Esophagus muscularis mucosa (tissue), 4 donors: ENCODE results near the gene MAPK7. TPM values are rescaled to one million over a fixed set of nuclear protein-coding genes. Genes with fewer than 3 reads are reported as not detected.
"Not testable (repeated sequence)": the region's sequence is repeated elsewhere in the genome, so short reads cannot be mapped to it uniquely, and the experiment has no call there.

Source experiments
- DNase-seq: peaks from one replicate; pipeline ENCODE4 v3.0.0-alpha.2; 2017; ENCODE audit errors: extremely low spot score
- H3K27ac ChIP-seq, 4 donors: fragments of 200-600 bp; sonication (generic); replicated peaks in 1 of 4; 1 replicate in 3 of 4; 2 replicates in 1 of 4; pipeline ENCODE4 v1.5.1; 2016 to 2019; ENCODE audit warnings: mild to moderate bottlenecking in 1 of 4
- H3K27me3 ChIP-seq, 4 donors: fragments of 200-600 bp; sonication (generic); one replicate each; pipeline versions ENCODE4 v1.5.1 to v1.6.0; 2016 to 2019
- H3K36me3 ChIP-seq, 4 donors: fragments of 200-600 bp; sonication (generic); one replicate each; pipeline ENCODE4 v1.5.1; 2016 to 2019
- H3K4me1 ChIP-seq, 4 donors: fragments of 200-600 bp; sonication (generic); one replicate each; pipeline ENCODE4 v1.5.1; 2016 to 2019
- H3K4me3 ChIP-seq, 4 donors: fragments of 200-600 bp; sonication (generic); 1 replicate in 2 of 4; 2 replicates in 2 of 4; pipeline ENCODE4 v1.5.1; 2016 to 2019; ENCODE audit warnings: mild to moderate bottlenecking in 4 of 4, moderate library complexity in 1 of 4
- H3K9me3 ChIP-seq, 4 donors: fragments of 200-600 bp; sonication (generic); 1 replicate in 3 of 4; 2 replicates in 1 of 4; pipeline ENCODE4 v1.5.1; 2016 to 2019
- EP300 ChIP-seq: sonication (generic); formaldehyde crosslinking; IDR thresholded peaks from one replicate; pipeline ENCODE4 v1.6.1; 2017; ENCODE audit warnings: antibody characterized with exemption
- POLR2A ChIP-seq: fragments of 450-650 bp; IDR thresholded peaks from one replicate; pipeline ENCODE4 v1.6.1; 2017; ENCODE audit warnings: antibody characterized with exemption, moderate library complexity, mild to moderate bottlenecking, low read depth
- POLR2AphosphoS5 ChIP-seq, 2 donors: sonication (generic); formaldehyde crosslinking; IDR thresholded peaks; one replicate each; pipeline ENCODE4 v1.6.1; 2017; ENCODE audit warnings: antibody characterized with exemption in 2 of 2
- WGBS: methylation state at CpG from one replicate; pipeline ENCODE4 v1.1.5; 2018; 5-methylcytosine and 5-hydroxymethylcytosine counted together
- intact Hi-C: fragments of 100-400 bp; cut with DNase I; formaldehyde crosslinking; loops from one replicate; pipeline ENCODE4 v1.15.1; 2023
- total RNA-seq, 4 donors: library from RNA; depleted of rRNA; stranded (reverse); fragments of >200 nt; gene quantifications; one replicate each; pipeline versions ENCODE4 v1.1.0 to v1.2.1, GENCODE V29; 2016
- TF ChIP-seq, protein P1 (sequence below), 3 experiments: fragments of 200-600 bp in 2 of 3; fragments of 450-650 bp in 1 of 3; sonication (generic) in 2 of 3; IDR thresholded peaks; one replicate each; pipeline ENCODE4 v1.5.1; 2017 to 2019; ENCODE audit warnings: antibody characterized with exemption in 3 of 3, mild to moderate bottlenecking in 2 of 3, moderate library complexity in 1 of 3

Gene MAPK7
- total RNA-seq, 4 donors from 2014 or later = 26.3 to 41.4 (median 33.2) TPM

- H3K4me3 ChIP-seq = no peak overlapping the region
- DNase-seq = no peak
- H3K9me3 ChIP-seq = no peaks in the 10 kb centered on the region
- H3K27me3 ChIP-seq = no peaks in the 10 kb centered on the region
- WGBS = 93% methylated on average over 10 of the region's 13 CpGs
- H3K4me1 ChIP-seq = peaks cover 30 to 45% (median 40%) of the 10 kb centered on the region in 4 donors
- intact Hi-C loops = no loop called here
- H3K27ac ChIP-seq = peak overlapping the region; percentile 74 to 84 (median 81)
- TF ChIP-seq, protein P1, sequence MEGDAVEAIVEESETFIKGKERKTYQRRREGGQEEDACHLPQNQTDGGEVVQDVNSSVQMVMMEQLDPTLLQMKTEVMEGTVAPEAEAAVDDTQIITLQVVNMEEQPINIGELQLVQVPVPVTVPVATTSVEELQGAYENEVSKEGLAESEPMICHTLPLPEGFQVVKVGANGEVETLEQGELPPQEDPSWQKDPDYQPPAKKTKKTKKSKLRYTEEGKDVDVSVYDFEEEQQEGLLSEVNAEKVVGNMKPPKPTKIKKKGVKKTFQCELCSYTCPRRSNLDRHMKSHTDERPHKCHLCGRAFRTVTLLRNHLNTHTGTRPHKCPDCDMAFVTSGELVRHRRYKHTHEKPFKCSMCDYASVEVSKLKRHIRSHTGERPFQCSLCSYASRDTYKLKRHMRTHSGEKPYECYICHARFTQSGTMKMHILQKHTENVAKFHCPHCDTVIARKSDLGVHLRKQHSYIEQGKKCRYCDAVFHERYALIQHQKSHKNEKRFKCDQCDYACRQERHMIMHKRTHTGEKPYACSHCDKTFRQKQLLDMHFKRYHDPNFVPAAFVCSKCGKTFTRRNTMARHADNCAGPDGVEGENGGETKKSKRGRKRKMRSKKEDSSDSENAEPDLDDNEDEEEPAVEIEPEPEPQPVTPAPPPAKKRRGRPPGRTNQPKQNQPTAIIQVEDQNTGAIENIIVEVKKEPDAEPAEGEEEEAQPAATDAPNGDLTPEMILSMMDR (IDR thresholded peaks at IDR 0.05) = no peak
- TF ChIP-seq POLR2A (no peak), EP300 (no peak), POLR2AphosphoS5 (IDR thresholded peaks at IDR 0.05) (no peak)
- no peaks in the 10 kb centered on the region for H3K36me3 ChIP-seq
These were observed 30.8 kb upstream of the MAPK7 start for GRCh38 chr17:19347323-19348080.

DNA sequence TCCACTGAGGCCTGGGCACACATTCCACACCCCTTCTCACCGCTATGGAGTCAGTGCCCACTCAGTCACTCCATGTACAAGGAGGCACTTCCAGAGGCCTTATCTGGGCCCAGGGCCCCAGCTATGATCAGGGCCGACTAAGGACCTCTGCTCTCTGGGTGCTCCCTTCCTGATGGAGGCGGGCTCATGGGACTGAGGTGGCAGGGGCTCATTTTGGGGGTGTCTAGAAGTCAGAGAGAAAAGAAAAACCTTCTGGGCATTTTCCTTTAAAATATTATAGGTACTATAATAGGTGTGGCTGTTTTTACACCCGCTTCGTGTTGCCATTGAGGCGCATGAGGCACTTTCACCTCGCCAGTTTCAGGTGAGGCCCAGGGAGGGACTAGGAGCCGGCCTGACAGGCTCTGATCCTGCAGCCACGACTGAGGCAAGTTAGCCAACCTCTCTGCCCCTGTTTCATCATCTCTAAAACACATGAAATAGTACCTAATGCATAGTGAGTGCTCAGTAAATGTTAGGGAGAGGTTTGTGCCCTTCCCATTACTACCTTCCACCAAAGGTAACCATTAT, 30.1 kb upstream of the MAPK7 start:
- Histone ChIP-seq H3K4me1 (peaks cover 29 to 41% (median 38%) of the 10 kb centered on the region in 4 donors), H3K27me3 (no peaks in the 10 kb centered on the region), H3K36me3 (no peaks in the 10 kb centered on the region), H3K4me3 (no peak overlapping the region), H3K27ac (peak overlapping the region in 2 of 4 donors; percentile 74 to 81), H3K9me3 (no peaks in the 10 kb centered on the region)
- intact Hi-C loops = no loop called here
- WGBS = 94% methylated on average over 9 of the region's 9 CpGs
- TF ChIP-seq POLR2AphosphoS5 (IDR thresholded peaks at IDR 0.05) (no peak), POLR2A (no peak), EP300 (no peak)
- TF ChIP-seq, protein P1 (IDR thresholded peaks at IDR 0.05) = no peak
- no peak for DNase-seq

DNA sequence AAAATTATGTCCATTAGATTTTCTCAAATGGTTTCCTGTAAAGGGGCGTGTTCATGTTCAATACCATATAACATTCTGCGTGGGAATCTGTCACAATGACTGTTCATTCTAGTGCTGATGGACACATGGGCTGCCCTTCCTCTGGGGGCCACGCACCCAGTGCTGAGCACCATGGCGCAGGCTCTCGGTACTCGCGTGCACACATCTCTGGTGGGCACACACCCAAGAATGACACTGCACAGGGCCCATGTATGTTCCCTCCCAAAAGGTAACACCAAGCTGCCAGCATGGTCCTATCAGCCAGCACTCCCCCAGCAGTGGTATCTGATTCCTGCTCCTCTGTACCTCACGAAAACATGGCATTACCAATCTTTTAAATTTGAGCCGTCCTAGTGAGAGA, 29.5 kb upstream of the MAPK7 start:
- intact Hi-C loops = no loop called here
- no peaks in the 10 kb centered on the region for H3K36me3 ChIP-seq
- peaks cover 29 to 41% (median 36%) of the 10 kb centered on the region in 4 donors for H3K4me1 ChIP-seq
- no peaks in the 10 kb centered on the region for H3K27me3 ChIP-seq
- H3K9me3 ChIP-seq = no peaks in the 10 kb centered on the region
- DNase-seq = no peak
- no peak for TF ChIP-seq POLR2AphosphoS5 (IDR thresholded peaks at IDR 0.05)
- no peak for TF ChIP-seq POLR2A
- TF ChIP-seq, protein P1 (IDR thresholded peaks at IDR 0.05) = no peak
- TF ChIP-seq EP300 = no peak
- H3K4me3 ChIP-seq = no peak overlapping the region
- WGBS = 97% methylated on average over 9 of the region's 9 CpGs
- H3K27ac ChIP-seq = no peak overlapping the region

GRCh38 chr17:19353401-19353800, 24.9 kb upstream of the MAPK7 start:
- H3K9me3 ChIP-seq, H3K27ac ChIP-seq, H3K4me1 ChIP-seq, H3K27me3 ChIP-seq, intact Hi-C loops, H3K4me3 ChIP-seq, DNase-seq: not testable (repeated sequence)
- WGBS = 96% methylated on average over 11 of the region's 11 CpGs
- peaks cover 0 to 17% (median 5%) of the 10 kb centered on the region in 4 donors for H3K36me3 ChIP-seq

DNA sequence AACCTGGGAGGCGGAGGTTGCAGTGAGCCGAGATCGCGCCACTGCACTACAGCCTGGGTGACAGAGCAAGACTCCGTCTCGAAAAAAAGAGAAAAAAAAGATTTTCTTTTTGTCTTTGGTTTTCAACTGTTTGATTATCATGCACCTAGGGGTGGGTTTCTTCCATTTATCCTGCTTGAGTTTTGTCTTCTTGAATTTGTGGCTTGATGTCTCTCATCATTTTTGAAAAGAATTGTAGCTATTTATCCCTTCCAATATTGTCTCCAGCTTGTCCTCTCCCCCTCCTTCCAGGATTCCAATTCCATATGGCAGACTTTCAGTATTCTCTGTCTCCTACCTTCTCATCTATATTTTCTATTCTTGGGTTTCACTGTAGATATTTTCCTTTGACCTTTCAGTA, 23.6 kb upstream of the MAPK7 start:
- H3K4me3 ChIP-seq = no peak overlapping the region
- intact Hi-C loops = no loop called here
- H3K4me1 ChIP-seq = no peaks in the 10 kb centered on the region
- 94% methylated on average over 6 of the region's 6 CpGs for WGBS
- H3K27me3 ChIP-seq = no peaks in the 10 kb centered on the region
- H3K9me3 ChIP-seq = no peaks in the 10 kb centered on the region
- H3K36me3 ChIP-seq = peaks cover 0 to 19% (median 6%) of the 10 kb centered on the region in 4 donors
- TF ChIP-seq EP300 = no peak
- no peak overlapping the region for H3K27ac ChIP-seq
- no peak for DNase-seq
